SIG-M5 treated with dmso at 0.1 percent for 504 hours (cell line): ENCODE data around the gene TNFAIP2.
"Not testable (repeated sequence)": the region's sequence is repeated elsewhere in the genome, so short reads cannot be mapped to it uniquely, and the experiment has no call there.

Experiments used
- DNase-seq: peaks from one replicate; lab custom pipeline; 2025; ENCODE audit not compliant: unreplicated experiment; lab: John Stamatoyannopoulos, UW

Gene TNFAIP2

GRCh38 chr14:103149351-103150237 lies 26.3 kb downstream of the TNFAIP2 start:
- DNase-seq: no peak

GRCh38 chr14:103151270-103151945 lies 28.1 kb downstream of the TNFAIP2 start:
- no peak for DNase-seq

- DNase-seq: peak; percentile 39
Observed at GRCh38 chr14:103155010-103155409, 31.7 kb downstream of the TNFAIP2 start.

- not testable (repeated sequence) for DNase-seq
Observed at GRCh38 chr14:103155416-103155815, 32.2 kb downstream of the TNFAIP2 start.

GRCh38 chr14:103155826-103156394 lies 32.6 kb downstream of the TNFAIP2 start:
- no peak for DNase-seq

- DNase-seq: no peak
Observed at GRCh38 chr14:103156651-103157378, 33.6 kb downstream of the TNFAIP2 start.

DNA sequence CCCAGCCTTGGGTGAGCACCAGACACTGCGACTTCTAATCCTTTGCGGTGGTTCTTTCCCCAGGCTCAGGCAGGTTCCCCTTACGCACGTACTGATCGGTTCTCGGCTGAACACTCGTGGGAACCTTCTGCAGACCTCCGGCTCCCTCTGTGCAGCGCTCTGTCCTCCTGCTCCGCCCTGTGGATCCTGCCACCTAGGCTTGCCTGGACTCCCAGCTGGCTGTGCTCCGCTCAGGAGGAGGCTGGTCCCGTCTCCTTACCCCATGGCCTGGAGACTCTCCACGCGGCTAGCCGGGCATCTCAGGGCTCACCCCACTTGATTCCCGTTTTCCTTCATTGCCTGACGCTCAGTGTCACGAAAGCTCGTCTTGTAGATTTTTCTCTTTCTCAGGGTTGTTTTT lies 34.7 kb downstream of the TNFAIP2 start:
- no peak for DNase-seq

- no peak for DNase-seq
Observed at GRCh38 chr14:103158688-103159087, 35.4 kb downstream of the TNFAIP2 start.

DNA sequence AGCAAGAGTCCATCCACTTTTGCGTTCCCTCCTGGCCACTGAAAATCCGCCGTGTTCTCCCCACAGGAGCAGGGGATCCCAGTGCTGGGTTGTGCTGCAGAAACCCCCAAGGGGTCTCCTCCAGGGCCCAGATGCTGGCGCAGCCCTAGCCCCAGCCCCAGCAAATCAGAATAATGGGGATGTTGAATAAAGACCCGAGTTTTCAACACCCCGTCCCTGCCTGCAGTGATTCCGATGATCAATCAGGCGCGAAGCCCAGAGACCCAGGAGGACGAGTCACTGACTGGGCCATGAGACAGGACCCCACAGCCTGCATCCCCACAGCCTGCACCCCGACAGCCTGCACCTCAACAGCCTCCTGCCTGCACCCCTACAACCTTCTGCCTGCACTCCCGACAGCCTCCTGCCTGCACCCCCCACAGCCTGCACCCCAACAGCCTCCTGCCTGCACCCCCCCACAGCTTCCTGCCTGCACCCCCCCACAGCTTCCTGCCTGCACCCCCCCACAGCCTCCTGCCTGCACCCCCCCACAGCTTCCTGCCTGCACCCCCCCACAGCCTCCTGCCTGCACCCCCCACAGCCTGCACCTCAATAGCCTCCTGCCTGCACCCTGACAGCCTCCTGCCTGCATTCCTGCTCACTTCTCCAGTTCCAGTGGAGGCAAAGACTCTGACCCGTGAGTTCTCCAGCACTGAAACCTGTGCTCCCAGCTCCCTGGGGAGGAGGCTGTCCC lies 37.2 kb downstream of the TNFAIP2 start:
- no peak for DNase-seq

DNA sequence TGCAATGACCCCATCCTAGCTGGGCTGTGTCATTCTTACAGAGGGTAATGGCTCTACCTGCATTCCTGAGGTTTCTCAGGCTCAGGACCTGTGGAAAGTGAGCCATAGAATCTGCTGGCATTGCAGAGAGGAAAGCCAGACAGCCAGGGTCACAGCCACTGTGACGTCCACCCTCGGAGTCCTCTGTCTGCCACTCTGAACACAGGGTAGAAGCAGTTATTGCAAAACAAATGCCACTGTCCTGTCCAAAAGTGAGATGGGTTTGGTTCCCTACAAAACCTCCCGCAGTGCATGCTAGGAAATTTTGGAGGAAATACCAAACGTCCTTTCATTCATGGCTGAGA lies 37.8 kb downstream of the TNFAIP2 start:
- DNase-seq: peak; percentile 49

- DNase-seq: no peak
Observed at GRCh38 chr14:103163199-103163598, 39.9 kb downstream of the TNFAIP2 start.

GRCh38 chr14:103164006-103164405 lies 40.7 kb downstream of the TNFAIP2 start:
- DNase-seq: no peak

DNA sequence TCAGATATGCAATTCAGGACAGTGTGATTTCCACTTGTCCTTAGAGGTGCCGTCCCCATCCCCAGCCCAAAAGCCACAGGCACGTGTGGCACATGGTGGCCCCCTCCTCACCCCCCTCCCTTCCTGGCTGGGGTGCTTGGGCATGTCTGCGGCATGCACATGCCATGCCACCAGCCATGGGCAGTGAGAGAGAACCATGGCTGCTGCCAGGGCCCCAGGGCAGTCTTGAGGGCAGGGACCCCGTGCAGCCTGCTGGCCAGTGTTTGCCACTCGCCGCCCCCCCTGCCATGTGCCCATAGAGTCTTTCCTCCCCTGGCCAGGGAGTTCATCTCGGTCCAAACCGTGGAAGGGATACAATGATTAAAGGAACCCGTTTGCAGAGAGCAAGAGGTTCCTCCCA lies 41.5 kb downstream of the TNFAIP2 start:
- DNase-seq: no peak

DNA sequence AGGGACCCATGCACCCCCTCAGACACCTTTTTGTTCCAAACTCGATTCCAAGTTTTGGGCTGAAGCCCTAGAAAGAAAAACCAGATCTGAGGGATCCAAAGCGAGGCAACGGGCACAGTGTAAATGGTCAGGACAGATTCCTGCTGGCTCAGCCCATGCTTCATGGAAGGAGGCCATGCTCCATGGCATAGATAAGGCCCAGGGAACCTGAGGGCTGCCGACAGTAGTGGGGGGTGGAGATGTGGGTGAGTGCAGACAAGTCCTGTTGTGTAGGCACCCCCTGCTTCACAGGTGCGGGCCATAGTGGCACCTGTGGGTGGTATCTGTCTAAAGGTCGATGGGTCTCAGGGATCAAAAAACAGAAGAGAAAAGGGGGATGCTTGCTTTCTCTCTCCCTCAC lies 42.1 kb downstream of the TNFAIP2 start:
- no peak for DNase-seq

DNA sequence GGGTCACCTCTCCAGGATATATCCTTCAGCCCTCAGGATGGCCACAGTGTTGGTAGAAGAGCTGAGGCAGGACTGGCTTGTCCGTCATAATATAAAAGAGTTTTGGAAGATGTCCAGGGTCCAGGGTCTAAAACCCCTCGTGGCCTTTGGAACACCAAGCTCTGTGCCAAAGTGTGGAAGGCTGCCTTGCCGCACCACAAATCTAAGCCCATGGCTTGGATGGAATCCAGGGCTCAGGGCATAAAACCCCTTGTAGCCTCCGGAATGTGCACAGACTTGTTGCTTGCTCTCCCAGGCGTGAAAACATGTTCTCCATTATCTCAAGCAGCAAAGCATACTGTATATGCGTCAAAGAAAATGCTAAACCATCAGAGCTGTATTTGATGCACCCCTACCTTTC lies 46.7 kb downstream of the TNFAIP2 start:
- no peak for DNase-seq

DNA sequence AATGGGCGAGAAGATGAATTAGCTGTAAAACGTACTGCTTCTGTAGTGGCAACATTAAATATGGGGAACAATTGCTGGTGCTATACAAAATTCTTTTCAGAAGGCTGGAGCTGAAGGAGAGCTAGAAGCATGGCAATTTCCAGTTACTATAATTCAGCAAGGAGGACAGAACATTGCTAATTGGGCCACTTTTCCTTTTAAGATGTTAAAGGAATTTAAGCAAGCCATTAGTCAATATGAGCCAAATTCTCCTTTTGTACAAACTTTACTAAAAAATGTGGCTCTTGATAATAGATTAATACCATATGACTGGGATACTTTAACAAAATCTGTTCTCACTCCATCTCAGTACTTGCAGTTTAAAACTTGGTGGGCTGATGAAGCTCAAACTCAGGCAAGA lies 47.9 kb downstream of the TNFAIP2 start:
- DNase-seq: not testable (repeated sequence)

DNA sequence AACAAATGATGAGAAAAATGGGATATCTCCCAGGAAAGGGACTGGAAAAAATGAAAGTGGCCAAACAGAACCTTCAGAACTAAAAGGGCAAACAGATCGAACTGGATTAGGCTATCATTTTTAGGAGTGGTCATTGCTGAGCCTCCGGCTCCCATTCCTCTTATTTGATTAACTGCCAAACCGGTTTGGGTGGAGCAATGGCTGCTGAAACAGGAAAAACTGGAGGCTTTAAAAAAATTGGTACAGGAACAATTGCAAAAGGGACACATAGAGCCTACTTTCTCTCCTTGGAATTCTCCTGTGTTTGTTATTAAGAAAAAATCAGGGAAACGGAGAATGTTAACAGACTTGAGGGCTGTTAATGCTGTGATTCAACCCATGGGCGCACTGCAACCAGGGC lies 49.7 kb downstream of the TNFAIP2 start:
- DNase-seq: no peak

DNA sequence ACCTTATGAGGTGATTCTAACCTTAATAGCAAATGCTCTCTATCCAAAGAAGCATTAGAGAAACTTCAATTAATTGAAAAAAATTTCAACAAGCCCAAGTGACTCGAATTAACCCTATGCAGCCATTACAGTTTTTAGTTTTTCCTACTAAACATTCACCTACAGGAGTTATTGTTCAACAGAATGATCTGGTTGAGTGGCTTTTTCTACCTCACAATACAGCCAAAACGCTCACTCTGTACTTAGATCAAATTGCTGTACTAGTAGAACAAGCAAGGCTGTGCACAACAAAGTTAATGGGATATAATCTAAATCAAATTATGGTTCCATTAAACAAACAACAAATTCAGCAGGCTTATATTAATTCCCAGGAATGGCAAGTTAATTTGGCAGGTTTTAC lies 50.6 kb downstream of the TNFAIP2 start:
- not testable (repeated sequence) for DNase-seq

DNA sequence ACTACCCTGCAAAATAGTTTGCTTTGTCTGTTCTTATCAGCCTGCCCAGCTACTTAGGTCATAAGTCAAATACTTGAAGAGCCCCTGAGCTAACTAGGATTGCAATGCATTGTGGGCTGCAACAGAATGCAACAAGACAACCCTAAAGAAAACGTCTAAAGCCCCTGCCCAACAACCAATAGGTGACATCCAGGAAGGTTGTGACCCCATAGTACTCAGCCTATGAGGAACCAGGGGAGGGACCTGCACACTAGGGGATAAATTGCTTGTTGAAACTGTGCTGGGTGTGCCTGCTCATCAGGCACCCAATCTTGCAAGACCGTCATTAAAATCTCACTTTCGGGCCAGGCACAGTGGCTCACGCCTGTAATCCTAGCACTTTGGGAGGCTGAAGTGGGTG lies 52.9 kb downstream of the TNFAIP2 start:
- DNase-seq: not testable (repeated sequence)

DNA sequence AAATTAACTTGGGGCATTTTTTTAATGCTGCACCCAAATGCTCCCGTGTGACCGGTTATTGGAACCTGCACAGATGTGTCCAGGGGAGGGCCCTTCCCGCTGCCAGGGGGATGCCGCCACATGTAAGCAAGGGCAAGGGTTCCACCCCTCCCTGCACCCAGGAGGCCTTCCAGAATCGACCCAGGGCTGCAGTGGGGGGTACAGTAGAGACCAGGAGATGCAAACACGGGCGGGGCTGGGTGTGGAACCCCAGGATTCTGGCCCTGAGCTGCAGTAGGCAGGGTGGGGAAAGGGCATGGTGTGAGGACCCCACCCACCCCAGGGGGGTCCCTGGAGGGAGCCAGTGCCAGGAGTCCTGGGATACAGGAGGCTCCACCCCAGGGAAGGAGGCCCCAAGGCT lies 54.1 kb downstream of the TNFAIP2 start:
- DNase-seq: no peak

DNA sequence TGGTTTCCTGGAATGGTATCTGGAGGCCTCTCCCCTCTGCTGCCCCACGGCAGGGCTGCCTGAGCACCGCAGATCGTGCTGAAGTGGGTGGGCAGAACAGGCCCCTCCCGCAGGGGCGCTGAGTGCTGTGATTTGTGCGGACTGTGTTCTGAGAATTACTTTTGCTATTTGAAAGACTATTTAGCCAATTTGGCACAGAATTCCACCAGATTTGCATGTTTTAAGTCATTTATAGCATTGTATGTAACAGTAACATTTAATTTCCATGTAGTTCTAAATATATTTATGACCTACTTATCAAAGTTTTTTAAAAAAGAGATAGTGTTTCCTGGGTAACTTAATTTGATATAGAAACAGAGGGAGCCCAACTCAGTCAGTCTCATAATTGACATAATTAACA lies 55.3 kb downstream of the TNFAIP2 start:
- DNase-seq: no peak
